Right atrium auricular region (tissue), 2 donors: ENCODE results near the gene PCDHGA10. TPM values are rescaled to one million over a fixed set of nuclear protein-coding genes. Genes with fewer than 3 reads are reported as not detected.
"Not testable (repeated sequence)": the region's sequence is repeated elsewhere in the genome, so short reads cannot be mapped to it uniquely, and the experiment has no call there.

Experiments
- DNase-seq: peaks from one replicate; pipeline ENCODE4 v3.0.0-alpha.2; 2019; ENCODE audit warnings: low spot score
- H3K27ac ChIP-seq, 2 donors: fragments of 200-600 bp; sonication (generic); 1 replicate in 1 of 2; 2 replicates in 1 of 2; pipeline ENCODE4 v1.5.1; 2016 to 2019
- H3K27me3 ChIP-seq, 2 donors: fragments of 200-600 bp; sonication (generic); one replicate each; pipeline versions ENCODE4 v1.5.1 to v1.6.0; 2017 to 2019
- H3K36me3 ChIP-seq: fragments of 200-600 bp; sonication (generic); one replicate; pipeline ENCODE4 v1.5.1; 2016
- H3K4me1 ChIP-seq, 2 donors: fragments of 200-600 bp; sonication (generic); one replicate each; pipeline versions ENCODE4 v1.5.1 to v1.6.0; 2017 to 2019
- H3K4me3 ChIP-seq, 2 donors: fragments of 200-600 bp; sonication (generic); 1 replicate in 1 of 2; 2 replicates in 1 of 2; pipeline ENCODE4 v1.5.1; 2017 to 2019; ENCODE audit warnings: mild to moderate bottlenecking in 1 of 2, moderate library complexity in 1 of 2
- H3K9me3 ChIP-seq, 2 donors: fragments of 200-600 bp; sonication (generic); one replicate each; pipeline ENCODE4 v1.5.1; 2019
- total RNA-seq, 2 donors: library from RNA; depleted of rRNA; stranded (reverse); fragments of >200 nt; gene quantifications; one replicate each; pipeline ENCODE4 v1.1.0, GENCODE V29; 2016
- TF ChIP-seq, protein P1 (sequence below), 2 donors: fragments of 200-600 bp; sonication (generic); IDR thresholded peaks; one replicate each; pipeline ENCODE4 v1.5.1; 2019; ENCODE audit warnings: antibody characterized with exemption in 2 of 2

PCDHGA10 gene
- total RNA-seq, 2 donors from 2014 or later = 3.1 to 4.8 TPM

DNA sequence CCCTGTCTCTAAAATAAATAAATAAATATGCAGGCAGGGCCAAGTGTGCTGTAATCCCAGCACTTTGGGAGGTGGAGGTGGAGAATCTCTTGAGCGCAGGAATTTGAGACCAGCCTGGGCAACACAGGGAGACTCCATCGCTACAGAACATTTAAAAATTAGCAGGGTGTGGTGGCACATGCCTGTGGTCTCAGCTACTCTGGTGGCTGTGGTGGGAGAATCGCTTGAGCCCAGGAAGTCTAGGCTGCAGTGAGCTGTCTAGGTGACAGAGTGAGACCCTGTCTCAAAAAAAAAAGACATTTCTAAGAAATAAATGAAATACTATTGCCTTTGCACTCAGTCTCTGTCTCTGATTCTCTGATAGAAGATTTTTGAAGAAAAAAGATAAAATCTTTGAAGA lies 1.2 kb upstream of the PCDHGA10 start:
- no peaks in the 10 kb centered on the region for H3K27me3 ChIP-seq
- H3K36me3 ChIP-seq = no peaks in the 10 kb centered on the region
- no peak overlapping the region for H3K27ac ChIP-seq
- peaks cover 30 to 94% of the 10 kb centered on the region in 2 donors for H3K9me3 ChIP-seq
- peaks cover 0 to 7% of the 10 kb centered on the region in 2 donors for H3K4me1 ChIP-seq
- TF ChIP-seq, protein P1, sequence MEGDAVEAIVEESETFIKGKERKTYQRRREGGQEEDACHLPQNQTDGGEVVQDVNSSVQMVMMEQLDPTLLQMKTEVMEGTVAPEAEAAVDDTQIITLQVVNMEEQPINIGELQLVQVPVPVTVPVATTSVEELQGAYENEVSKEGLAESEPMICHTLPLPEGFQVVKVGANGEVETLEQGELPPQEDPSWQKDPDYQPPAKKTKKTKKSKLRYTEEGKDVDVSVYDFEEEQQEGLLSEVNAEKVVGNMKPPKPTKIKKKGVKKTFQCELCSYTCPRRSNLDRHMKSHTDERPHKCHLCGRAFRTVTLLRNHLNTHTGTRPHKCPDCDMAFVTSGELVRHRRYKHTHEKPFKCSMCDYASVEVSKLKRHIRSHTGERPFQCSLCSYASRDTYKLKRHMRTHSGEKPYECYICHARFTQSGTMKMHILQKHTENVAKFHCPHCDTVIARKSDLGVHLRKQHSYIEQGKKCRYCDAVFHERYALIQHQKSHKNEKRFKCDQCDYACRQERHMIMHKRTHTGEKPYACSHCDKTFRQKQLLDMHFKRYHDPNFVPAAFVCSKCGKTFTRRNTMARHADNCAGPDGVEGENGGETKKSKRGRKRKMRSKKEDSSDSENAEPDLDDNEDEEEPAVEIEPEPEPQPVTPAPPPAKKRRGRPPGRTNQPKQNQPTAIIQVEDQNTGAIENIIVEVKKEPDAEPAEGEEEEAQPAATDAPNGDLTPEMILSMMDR (IDR thresholded peaks at IDR 0.05) = no peak
- H3K4me3 ChIP-seq = no peak overlapping the region
- DNase-seq = no peak

DNA sequence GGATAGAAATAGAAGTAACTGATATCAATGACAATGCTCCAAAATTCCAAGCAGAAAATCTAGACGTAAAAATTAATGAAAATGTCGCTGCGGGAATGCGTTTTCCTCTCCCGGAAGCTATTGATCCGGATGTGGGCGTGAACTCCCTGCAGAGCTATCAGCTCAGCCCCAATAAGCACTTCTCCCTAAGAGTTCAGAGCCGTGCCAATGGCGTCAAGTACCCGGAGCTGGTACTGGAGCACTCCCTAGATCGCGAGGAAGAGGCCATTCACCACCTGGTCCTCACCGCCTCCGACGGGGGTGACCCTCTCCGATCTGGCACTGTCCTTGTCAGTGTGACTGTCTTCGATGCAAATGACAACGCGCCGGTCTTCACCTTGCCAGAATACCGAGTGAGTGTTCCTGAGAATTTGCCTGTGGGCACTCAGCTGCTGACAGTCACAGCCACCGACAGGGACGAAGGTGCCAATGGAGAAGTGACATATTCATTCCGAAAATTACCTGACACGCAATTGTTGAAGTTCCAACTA lies 818 bp downstream of the PCDHGA10 start:
- H3K4me1 ChIP-seq = peaks cover 0 to 12% of the 10 kb centered on the region in 2 donors
- H3K27ac ChIP-seq = no peak overlapping the region
- peaks cover 30 to 84% of the 10 kb centered on the region in 2 donors for H3K9me3 ChIP-seq
- no peaks in the 10 kb centered on the region for H3K36me3 ChIP-seq
- H3K27me3 ChIP-seq = no peaks in the 10 kb centered on the region
- H3K4me3 ChIP-seq = peak overlapping the region; percentile 22 to 33
- no peak for DNase-seq
- TF ChIP-seq, protein P1 (IDR thresholded peaks at IDR 0.05) = no peak

DNA sequence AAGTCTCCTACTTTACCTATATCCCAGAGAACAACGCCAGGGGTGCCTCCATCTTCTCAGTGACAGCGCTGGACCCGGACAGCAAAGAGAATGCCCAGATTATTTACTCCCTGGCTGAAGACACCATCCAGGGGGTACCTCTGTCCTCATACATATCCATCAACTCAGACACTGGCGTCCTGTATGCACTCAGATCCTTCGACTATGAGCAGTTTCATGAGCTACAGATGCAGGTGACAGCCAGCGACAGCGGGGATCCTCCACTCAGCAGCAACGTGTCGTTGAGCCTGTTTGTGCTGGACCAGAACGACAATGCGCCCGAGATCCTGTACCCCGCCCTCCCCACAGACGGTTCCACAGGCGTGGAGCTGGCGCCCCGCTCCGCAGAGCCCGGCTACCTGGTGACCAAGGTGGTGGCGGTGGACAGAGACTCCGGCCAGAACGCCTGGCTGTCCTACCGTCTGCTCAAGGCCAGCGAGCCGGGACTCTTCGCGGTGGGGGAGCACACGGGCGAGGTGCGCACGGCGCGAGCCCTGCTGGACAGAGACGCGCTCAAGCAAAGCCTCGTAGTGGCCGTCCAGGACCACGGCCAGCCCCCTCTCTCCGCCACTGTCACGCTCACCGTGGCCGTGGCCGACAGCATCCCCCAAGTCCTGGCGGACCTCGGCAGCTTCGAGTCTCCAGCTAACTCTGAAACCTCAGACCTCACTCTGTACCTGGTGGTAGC lies 1.9 kb downstream of the PCDHGA10 start:
- not testable (repeated sequence) for H3K27me3 ChIP-seq, H3K36me3 ChIP-seq, H3K4me3 ChIP-seq, H3K27ac ChIP-seq, DNase-seq
- Histone ChIP-seq H3K9me3 (peaks cover 31 to 84% of the 10 kb centered on the region in 2 donors), H3K4me1 (peaks cover 0 to 18% of the 10 kb centered on the region in 2 donors)

DNA sequence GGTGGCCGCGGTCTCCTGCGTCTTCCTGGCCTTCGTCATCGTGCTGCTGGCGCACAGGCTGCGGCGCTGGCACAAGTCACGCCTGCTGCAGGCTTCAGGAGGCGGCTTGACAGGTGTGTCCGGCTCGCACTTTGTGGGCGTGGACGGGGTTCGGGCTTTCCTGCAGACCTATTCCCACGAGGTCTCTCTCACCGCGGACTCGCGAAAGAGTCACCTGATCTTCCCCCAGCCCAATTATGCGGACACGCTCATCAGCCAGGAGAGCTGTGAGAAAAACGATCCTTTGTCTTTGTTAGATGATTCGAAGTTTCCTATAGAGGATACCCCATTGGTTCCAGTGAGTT lies 2.5 kb downstream of the PCDHGA10 start:
- peaks cover 0 to 13% of the 10 kb centered on the region in 2 donors for H3K4me1 ChIP-seq
- not testable (repeated sequence) for H3K36me3 ChIP-seq, H3K27ac ChIP-seq, DNase-seq, H3K4me3 ChIP-seq, H3K27me3 ChIP-seq
- H3K9me3 ChIP-seq = peaks cover 27 to 84% of the 10 kb centered on the region in 2 donors

DNA sequence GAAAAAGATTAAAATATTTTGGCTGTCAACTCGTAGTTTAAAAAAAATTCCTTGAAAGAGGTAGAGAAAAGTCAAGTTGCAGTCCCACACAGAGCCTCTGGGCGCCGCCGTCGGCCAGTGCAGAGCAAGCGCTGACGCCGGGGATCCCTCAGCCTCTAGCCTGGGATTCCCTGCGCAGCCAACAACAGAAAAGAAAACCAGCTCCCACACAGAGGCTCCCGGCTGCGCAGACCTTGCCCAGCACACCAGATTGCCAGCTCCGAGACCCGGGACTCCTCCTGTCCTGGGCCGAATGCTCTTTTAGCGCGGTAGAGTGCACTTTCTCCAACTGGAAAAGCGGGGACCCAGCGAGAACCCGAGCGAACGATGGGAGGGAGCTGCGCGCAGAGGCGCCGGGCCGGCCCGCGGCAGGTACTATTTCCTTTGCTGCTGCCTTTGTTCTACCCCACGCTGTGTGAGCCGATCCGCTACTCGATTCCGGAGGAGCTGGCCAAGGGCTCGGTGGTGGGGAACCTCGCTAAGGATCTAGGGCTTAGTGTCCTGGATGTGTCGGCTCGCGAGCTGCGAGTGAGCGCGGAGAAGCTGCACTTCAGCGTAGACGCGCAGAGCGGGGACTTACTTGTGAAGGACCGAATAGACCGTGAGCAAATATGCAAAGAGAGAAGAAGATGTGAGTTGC lies 4.8 kb downstream of the PCDHGA10 start, which contains the start of gene PCDHGB7:
Gene PCDHGB7 (plus strand): TSS at position 184 of the 679 bp plus-strand sequence. CDS start 183 bp downstream, at position 367.
- DNase-seq = peak; percentile 79
- peaks cover 36 to 84% of the 10 kb centered on the region in 2 donors for H3K9me3 ChIP-seq
- H3K36me3 ChIP-seq, H3K27me3 ChIP-seq: not testable (repeated sequence)
- H3K4me3 ChIP-seq = peak within 1 kb of the TSS; percentile 31 to 44
- peaks cover 0 to 13% of the 10 kb centered on the region in 2 donors for H3K4me1 ChIP-seq
- peak within 1 kb of the TSS in 1 of 2 donors; percentile 33 for H3K27ac ChIP-seq
- TF ChIP-seq, protein P1 (IDR thresholded peaks at IDR 0.05) = peak; percentile 69 to 80

DNA sequence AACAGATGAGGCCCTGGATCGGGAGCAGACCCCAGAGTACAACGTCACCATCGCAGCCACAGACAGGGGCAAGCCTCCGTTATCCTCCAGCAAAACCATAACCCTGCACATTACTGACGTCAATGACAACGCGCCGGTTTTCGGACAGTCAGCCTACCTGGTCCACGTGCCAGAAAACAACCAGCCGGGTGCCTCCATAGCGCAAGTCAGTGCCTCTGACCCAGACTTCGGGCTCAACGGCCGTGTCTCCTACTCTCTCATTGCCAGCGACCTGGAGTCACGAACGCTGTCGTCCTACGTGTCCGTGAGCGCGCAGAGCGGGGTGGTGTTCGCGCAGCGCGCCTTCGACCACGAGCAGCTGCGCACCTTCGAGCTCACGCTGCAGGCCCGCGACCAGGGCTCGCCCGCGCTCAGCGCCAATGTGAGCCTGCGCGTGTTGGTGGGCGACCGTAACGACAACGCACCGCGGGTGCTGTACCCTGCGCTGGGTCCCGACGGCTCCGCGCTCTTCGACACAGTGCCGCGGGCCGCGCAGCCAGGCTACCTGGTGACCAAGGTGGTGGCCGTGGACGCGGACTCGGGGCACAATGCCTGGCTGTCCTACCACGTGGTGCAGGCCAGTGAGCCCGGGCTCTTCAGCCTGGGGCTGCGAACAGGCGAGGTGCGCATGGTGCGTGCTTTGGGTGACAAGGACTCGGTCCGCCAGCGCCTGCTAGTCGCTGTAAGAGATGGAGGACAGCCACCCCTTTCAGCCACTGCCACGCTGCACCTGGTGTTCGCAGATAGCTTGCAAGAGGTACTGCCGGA lies 6.5 kb downstream of the PCDHGA10 start:
- Histone ChIP-seq H3K36me3 (no peaks in the 10 kb centered on the region), H3K4me1 (peaks cover 0 to 13% of the 10 kb centered on the region in 2 donors), H3K9me3 (peaks cover 33 to 86% of the 10 kb centered on the region in 2 donors), H3K27ac (no peak overlapping the region), H3K27me3 (no peaks in the 10 kb centered on the region), H3K4me3 (no peak overlapping the region)
- TF ChIP-seq, protein P1 (IDR thresholded peaks at IDR 0.05) = no peak
- no peak for DNase-seq
